ENCODE results near the gene RTN1.

Gene RTN1

DNA sequence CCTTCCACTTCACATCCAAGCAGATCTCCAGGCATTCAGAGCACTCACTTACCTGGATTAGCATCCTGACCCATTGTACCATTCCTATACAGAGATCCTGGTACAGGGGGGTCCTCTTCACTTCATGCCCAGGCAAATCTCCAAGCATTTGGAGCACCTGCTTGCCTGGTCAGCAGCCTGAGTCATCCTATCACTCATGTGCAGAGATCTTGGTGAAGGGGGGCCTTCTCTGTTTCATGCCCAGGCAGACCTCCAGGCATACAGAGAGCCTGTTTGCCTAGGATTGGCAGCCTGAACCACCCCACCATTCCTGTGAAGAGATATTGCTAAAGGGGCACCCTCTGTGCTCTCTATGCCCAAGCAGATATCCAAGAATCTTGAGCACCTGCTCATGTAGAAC lies 182.9 kb downstream of the RTN1 start:
- no peak overlapping the region for H3K4me3 ChIP-seq (replicated peaks; ENCODE audit: insufficient read depth, low read length)
- TF ChIP-seq POLR2AphosphoS5 (IDR thresholded peaks at IDR 0.05; ENCODE audit: low read depth): no peak
- no peak for TF ChIP-seq GABPA (IDR thresholded peaks at IDR 0.05; ENCODE audit: low read depth)
- no peak for TF ChIP-seq CTCF (IDR thresholded peaks at IDR 0.05; ENCODE audit: insufficient read depth, low read length)
- TF ChIP-seq SPI1 (IDR thresholded peaks at IDR 0.05; ENCODE audit: borderline replicate concordance, low read depth): no peak
- no peak for TF ChIP-seq REST (IDR thresholded peaks at IDR 0.05; ENCODE audit: insufficient replicate concordance, low read depth)

DNA sequence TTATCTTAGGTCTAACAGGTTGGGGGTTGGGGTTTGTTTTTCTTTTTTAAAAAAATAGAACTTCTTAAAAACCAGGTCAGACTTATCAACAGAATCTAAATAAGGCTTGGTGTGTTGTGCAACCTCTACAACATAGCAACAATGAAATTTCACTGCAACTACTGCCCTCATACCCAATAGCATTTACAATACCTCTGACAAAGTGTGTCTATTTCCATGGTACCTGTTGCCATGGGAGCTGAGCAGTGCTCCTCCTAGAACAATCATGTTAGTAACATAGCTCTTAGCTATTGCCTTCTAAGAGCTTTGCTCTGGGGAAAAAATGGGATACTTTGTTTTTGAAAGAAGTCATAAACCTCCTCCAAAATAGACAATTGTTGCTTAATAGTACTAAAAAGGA lies 190.7 kb downstream of the RTN1 start:
- DNase-seq (ENCODE audit: low read depth in 1 of 2, low spot score in 1 of 2): no peak
- Histone ChIP-seq H3K27me3 (ENCODE audit: insufficient read depth, poor library complexity, severe bottlenecking) (no peaks in the 10 kb centered on the region), H3K27ac (replicated peaks) (no peak overlapping the region), H3K4me3 (replicated peaks; ENCODE audit: insufficient read depth, low read length) (no peak overlapping the region)
- TF ChIP-seq CTCF (IDR thresholded peaks at IDR 0.05; ENCODE audit: insufficient read depth, low read length) (no peak), GABPA (IDR thresholded peaks at IDR 0.05; ENCODE audit: low read depth) (no peak), POLR2AphosphoS5 (IDR thresholded peaks at IDR 0.05; ENCODE audit: low read depth) (no peak), REST (IDR thresholded peaks at IDR 0.05; ENCODE audit: insufficient replicate concordance, low read depth) (no peak), SPI1 (IDR thresholded peaks at IDR 0.05; ENCODE audit: borderline replicate concordance, low read depth) (no peak)

More for the DNA sequence above, 182.9 kb downstream of the RTN1 start:
- H3K27me3 ChIP-seq (ENCODE audit: insufficient read depth, poor library complexity, severe bottlenecking): peaks cover 2% of the 10 kb centered on the region
- no peak overlapping the region for H3K27ac ChIP-seq (replicated peaks)
- no peak for DNase-seq (ENCODE audit: low read depth in 1 of 2, low spot score in 1 of 2)

DNA sequence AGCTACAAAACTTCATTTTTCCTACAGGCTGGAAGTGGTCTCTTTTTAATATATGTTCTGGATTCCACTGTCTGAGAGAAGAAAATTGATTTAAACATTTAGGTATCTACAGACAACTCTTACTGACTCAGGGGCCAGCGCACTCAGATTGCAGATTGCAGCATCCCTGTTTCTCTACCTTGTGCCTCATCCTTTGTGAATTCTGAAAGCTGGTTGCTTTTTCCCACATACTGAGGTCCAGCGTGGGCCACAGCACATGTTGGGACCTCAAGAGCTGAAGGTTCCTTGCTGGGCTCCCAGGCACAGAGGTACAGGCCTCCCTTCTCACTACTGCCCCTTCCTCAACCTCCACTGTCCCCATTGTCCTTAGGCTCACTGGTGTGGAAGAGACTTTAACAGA lies 192.2 kb downstream of the RTN1 start:
- H3K4me3 ChIP-seq (replicated peaks; ENCODE audit: insufficient read depth, low read length): no peak overlapping the region
- DNase-seq (ENCODE audit: low read depth in 1 of 2, low spot score in 1 of 2): no peak
- H3K27ac ChIP-seq (replicated peaks): no peak overlapping the region
- no peaks in the 10 kb centered on the region for H3K27me3 ChIP-seq (ENCODE audit: insufficient read depth, poor library complexity, severe bottlenecking)
- no peak for TF ChIP-seq GABPA (IDR thresholded peaks at IDR 0.05; ENCODE audit: low read depth)
- TF ChIP-seq CTCF (IDR thresholded peaks at IDR 0.05; ENCODE audit: insufficient read depth, low read length): no peak
- TF ChIP-seq POLR2AphosphoS5 (IDR thresholded peaks at IDR 0.05; ENCODE audit: low read depth): no peak

DNA sequence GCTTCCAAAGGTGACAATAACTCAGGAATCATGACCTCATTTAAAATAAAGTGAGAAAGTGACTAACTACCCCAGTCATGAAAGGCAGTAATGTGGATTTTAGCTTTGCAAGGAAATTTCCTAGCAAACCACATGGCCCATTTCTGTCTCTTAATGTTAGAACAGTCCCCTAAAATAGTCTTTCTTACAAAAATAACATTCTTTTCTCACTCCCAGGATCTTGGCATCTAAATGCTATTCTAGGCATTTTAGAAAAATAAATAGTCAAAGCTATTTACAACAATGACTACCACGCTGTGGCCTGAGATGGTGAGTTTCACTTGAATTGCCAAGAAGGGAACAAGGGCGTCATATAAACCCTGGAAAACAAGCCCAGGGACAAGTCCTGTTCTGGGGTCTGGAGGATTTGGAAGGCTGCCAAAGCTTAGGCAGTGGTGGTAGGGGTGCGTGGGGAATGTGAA lies 192.8 kb downstream of the RTN1 start:
- no peak overlapping the region for H3K4me3 ChIP-seq (replicated peaks; ENCODE audit: insufficient read depth, low read length)
- H3K27me3 ChIP-seq (ENCODE audit: insufficient read depth, poor library complexity, severe bottlenecking): no peaks in the 10 kb centered on the region
- DNase-seq (ENCODE audit: low read depth in 1 of 2, low spot score in 1 of 2): no peak
- no peak overlapping the region for H3K27ac ChIP-seq (replicated peaks)
- TF ChIP-seq CTCF (IDR thresholded peaks at IDR 0.05; ENCODE audit: insufficient read depth, low read length) (no peak), SPI1 (IDR thresholded peaks at IDR 0.05; ENCODE audit: borderline replicate concordance, low read depth) (no peak), REST (IDR thresholded peaks at IDR 0.05; ENCODE audit: insufficient replicate concordance, low read depth) (no peak), GABPA (IDR thresholded peaks at IDR 0.05; ENCODE audit: low read depth) (no peak), POLR2AphosphoS5 (IDR thresholded peaks at IDR 0.05; ENCODE audit: low read depth) (no peak)

All from HL-60 (cell line).